ENCODE data around the gene PMP22.

PMP22 gene

GRCh38 chr17:15265131-15265530, at the start of gene PMP22:
PMP22 (minus strand) TSS chr17:15265326; CDS start chr17:15260727, 4,599 bp downstream.
- no peak for DNase-seq (ENCODE audit: low read depth)

DNA sequence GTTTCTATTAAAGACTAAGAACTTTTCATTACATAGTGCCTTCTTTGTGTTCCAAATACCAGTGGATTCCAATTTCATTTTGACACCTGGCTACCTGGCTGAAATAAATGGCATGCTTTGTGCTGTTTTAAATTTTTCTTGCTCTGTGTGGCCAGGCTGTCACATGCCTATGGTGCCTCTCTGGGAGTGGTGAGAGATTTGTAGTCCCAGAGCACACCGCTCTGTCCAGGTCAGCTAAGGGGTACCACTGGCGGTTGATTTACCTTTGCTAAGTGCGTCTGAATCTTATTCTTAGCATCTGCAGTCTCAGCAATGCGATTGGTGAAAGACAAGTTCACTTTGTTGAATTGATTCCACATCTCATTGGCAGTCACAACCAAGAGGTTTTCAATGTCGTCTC, 46.9 kb upstream of the PMP22 start:
- DNase-seq (ENCODE audit: low read depth) = no peak

GRCh38 chr17:15309793-15310192, 44.7 kb upstream of the PMP22 start:
- no peak for DNase-seq (ENCODE audit: low read depth)

DNA sequence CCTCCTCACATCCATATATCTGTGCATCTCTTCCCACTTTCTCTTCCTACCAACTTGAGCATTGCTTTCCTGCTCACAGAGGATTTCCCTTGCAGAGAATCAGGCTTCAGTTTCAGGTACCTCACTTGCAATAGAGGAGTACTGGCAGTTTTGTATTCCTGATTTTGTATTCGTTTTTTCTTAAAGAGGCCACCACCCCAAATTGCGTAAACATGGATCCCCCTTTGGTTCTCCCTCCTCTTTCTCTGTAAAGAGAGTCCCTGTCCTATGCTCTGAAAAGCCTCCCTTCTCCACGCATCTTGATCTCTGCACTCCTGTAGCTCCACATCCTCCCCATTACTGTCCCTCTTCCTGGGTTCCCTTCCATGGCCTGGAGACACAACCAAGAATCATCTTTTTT, 44.1 kb upstream of the PMP22 start:
- no peak for DNase-seq (ENCODE audit: low read depth)

DNA sequence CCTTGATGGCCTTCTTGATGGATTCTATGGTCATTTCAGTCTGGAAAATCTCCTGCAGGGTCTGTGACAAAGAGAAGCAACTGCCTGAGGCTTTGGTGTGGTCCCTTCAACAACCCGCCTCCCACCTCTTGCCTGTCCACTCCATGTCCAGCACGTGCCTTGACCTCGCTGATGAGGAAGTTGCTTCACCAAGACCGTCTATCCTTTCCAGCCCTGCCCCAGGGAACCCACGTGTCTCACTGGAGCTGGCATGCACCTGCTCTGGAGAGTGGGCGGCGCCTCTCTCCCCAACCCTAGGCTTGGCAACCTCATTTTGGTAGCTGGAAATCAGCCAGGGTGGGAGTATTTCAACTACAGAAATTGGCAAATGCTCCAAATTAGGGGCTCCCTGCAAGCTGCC, 43.6 kb upstream of the PMP22 start:
- DNase-seq (ENCODE audit: low read depth) = no peak

DNA sequence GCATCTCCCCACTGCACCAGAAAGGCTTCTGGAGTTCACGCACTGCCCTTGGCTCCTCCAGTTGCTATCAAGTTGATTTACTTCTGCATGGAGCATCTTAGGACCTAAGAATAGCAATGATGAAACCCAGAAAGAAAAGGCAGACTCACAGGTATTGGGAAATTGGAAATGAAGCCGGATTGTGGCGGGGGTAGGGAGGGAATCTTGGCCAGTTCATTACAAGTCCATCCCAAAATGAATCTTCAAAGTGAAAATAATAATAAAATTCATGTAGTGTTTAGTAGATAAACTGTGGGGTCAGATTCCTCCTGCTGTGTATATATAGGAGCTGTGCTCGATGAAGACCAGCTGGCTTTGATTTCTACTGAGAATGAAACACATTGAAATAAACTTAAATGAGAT, 42.6 kb upstream of the PMP22 start:
- DNase-seq (ENCODE audit: low read depth) = no peak

- DNase-seq (ENCODE audit: low read depth) = no peak
These were observed 38.7 kb upstream of the PMP22 start for GRCh38 chr17:15303851-15304250.

DNA sequence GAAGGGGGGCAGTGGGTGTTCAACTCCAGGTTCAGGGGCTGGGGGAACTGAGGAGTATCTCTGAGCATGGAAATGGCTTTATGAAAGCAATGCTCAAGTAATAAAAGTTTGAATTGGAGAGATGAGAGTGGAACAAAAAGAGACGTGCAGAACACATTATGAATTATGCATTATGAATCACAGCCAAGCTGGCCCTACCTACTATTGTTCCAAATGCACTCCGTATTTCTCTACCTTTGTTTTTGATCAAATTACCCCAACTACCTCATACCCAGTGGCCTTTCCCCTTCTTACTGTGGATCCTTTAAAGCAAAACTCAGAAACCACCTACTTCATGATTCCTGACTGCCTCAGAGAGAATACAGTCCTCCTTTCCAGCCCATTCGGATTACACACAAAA, 38.1 kb upstream of the PMP22 start:
- DNase-seq (ENCODE audit: low read depth) = no peak

DNA sequence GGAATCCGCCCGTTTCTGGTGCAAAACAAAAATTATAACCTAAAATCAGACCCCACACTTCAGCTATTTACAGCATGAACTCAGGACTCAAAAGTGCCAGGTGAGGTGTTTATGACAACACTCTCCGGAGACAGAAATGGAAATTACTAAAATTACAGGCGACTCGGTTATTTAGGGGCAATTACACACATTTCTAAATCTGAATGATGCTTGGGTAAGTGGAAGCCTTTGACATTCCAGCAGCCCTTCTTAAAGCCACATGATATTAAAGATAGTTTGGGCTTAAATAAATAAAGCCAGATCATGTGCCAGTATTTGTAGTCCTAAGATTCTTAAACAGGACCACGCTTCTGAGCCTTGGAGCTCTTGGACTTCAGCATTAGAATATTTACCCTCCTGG, 36.7 kb upstream of the PMP22 start:
- no peak for DNase-seq (ENCODE audit: low read depth)

- peak; percentile 87 for DNase-seq (ENCODE audit: low read depth)
These were observed 33.0 kb upstream of the PMP22 start for GRCh38 chr17:15298176-15298575.

- DNase-seq (ENCODE audit: low read depth) = no peak
These were observed 28.4 kb upstream of the PMP22 start for GRCh38 chr17:15293558-15293957.

DNA sequence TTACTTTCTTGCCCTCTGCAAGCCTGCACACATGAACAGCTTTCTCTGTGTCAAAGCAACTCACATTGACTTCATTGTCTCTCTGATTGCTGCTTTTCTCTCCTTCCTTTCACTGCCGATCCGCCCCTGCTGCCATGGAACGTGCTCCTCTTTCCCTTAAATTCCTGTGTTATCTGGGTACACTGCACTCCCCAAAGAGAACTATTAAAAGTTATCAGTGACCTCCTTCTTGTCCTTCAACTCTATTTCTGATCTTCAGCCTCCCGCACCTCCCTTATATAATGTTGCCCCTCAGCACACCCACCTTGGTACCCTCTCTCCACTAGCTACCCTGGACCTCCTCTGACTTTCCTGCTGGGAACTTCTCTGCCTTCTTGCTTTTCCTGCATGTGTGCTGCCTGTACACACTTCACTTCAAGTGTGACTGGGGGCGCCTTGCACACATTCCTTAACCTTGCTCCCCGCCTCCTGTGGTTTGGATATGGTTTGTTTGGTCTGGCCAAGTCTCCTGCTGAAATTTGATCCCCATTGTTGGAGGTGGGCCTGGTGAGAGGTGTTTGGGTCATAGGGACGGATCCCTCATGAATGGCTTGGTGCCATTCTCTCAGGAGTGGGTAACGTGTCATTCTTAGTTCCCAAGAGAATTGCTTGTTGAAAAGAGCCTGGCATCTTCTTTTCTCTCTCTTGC, 26.7 kb upstream of the PMP22 start:
- peak; percentile 58 for DNase-seq (ENCODE audit: low read depth)

GRCh38 chr17:15290605-15291004, 25.5 kb upstream of the PMP22 start:
- DNase-seq (ENCODE audit: low read depth) = peak; percentile 84

DNA sequence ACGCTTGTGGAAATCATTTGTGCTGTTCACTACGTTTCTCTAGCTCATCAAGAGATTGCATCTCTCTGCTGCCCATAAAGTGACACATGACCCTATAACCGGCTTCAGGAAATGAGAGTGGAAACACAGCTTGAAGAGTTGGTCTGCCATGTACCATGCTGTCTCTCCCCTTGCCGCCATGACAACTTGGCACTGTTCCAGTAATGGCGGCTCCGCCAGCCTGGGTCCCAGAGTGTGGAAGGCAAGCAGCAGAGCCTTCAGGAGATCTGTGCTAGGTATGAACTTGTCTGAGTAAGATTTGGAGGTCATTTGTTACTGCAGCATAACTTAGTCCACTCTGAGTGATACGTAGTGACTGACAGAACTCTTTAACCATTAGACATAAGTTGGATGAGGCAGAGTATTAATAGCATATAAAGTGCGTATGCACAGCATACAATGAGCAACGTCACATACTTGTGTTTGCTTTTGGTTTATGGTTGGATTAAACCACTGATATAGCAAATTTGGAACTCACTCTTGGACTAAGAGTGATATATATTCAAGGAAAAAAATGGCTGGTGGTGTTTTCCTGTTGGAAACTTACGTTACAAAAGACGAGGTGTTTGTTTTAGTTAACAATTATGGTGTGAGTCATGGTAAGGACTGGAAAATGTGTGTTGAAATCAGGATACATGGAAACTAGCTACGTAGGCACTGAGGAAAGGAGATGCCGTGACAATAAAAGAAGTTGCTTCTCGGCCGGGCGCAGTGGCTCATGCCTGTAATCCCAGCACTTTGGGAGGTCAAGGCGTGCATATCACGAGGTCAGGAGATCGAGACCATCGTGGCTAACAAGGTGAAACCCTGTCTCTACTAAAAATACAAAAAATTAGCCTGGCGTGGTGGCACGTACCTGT, 24.4 kb upstream of the PMP22 start:
- DNase-seq (ENCODE audit: low read depth) = peak; percentile 86

- DNase-seq (ENCODE audit: low read depth) = no peak
These were observed 23.7 kb upstream of the PMP22 start for GRCh38 chr17:15288859-15289258.

- peak; percentile 50 for DNase-seq (ENCODE audit: low read depth)
These were observed 22.6 kb upstream of the PMP22 start for GRCh38 chr17:15287538-15288267.

DNA sequence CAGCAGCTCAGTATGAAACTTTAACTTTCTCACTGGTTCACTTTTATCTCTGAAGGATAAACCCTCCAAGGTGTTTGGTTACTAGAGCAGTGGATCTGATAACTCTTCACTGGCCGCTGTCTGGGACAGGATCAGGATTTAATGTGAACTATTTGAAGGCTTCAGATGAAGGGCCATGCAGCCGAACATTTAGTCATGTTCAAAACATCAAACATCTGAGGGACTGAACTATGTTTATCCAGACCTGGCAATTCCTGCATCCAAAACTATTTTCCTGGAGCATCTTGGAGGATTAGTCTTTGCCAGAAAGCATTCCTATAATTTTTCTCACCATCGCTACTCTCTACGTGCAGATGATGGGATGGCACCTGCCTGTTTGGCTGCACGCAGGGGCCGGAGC, 20.3 kb upstream of the PMP22 start:
- no peak for DNase-seq (ENCODE audit: low read depth)

DNA sequence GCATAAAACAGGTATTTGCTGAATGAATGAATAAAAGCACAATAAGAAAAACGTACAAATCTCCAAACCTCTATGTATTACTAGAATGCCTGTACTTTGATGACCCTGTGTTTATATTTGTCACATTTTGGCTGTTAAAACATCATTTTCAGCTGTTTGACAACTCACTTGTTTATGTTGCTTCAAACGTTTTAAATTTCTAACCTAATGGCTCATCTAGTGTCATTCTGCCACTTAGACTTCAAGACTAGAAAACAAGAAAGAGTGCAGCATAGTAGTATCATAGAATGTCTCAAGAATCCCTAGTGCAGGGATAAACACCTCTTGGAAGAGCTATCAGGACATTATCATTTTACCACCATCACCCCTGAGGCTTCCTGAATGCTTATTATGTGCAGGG, 19.4 kb upstream of the PMP22 start:
- no peak for DNase-seq (ENCODE audit: low read depth)

DNA sequence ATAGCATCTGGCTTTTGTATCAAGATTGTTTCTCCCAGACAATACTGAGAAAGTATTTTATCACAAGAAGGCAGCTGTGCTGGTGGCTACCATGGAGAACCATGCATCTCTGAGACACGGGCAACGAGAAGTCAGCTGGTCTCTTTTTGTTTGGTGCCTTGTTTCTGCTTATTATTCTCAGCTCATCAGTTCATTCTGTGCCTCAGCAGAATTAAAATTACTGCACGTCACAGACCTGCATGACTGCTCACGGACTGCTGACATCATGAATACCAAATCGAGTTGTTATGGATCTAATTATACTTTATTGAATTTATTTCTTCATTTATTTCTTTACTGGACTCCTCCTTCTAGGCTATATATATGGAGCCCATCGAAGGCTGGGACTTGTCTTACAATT, 19.0 kb upstream of the PMP22 start:
- no peak for DNase-seq (ENCODE audit: low read depth)

- peak; percentile 49 for DNase-seq (ENCODE audit: low read depth)
These were observed 16.8 kb upstream of the PMP22 start for GRCh38 chr17:15281909-15282308.

DNA sequence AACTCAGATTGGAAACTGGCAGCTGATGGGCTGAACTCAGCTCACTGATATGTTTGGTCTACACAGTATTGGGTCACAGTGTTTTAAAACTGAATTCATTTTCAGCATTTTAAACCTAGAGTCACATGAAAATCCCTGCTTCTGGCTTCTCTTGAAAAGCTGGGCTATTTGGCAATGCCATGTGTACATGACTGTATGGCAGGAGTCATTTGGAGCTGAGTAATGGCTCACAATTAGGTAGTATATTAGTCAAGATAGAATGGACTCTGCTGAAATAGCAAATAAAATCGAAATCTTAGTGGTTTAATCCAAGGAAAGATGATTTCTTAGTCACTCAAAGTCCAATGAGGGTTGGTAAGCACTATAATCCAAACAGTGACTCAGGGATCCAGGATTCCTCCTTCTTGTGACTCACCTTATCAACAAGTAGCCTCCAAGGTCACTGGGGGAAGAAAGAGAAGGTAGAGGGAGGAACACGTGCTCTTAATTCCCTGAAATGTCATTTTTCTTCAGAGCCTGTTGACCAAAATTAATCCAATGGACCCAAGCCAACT, 13.9 kb upstream of the PMP22 start:
- DNase-seq (ENCODE audit: low read depth) = peak; percentile 84

DNA sequence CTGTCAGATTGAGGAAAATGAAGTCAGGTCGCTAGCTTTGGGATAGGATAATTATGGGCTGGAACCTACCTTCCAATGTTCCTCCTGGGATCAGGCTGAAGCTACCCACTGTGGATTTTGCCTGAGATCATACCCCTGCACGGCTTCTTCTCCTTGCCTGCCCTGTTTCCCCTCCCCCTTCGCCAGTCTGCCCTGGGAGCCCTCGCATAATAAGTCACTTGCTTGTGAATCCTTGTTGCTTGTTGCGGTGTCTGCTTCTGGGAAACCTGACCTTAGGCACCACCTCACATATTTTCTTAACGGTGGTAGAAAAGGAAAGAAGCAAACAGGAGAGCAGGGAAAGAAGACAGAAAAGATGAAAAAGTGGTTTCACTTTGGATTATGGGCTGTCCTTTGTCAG, 13.3 kb upstream of the PMP22 start:
- DNase-seq (ENCODE audit: low read depth) = no peak
